Epithelial cell of proximal tubule (primary cell): ENCODE data around the gene WNT9B. TPM values are rescaled to one million over a fixed set of nuclear protein-coding genes. Genes with fewer than 3 reads are reported as not detected.

Source experiments
- DNase-seq: peaks from one replicate; pipeline ENCODE4 v3.0.0-alpha.2; 2011; ENCODE audit warnings: low read depth
- H3K4me3 ChIP-seq: 2 replicates; pipeline ENCODE4 v1.5.1; 2011; ENCODE audit warnings: low read depth, mild to moderate bottlenecking, low read length
- total RNA-seq: library from RNA; depleted of rRNA; stranded (reverse); fragments of >200 nt; gene quantifications from 2 replicates; pipeline ENCODE4 v1.2.3, GENCODE V29; 2015
- TF ChIP-seq, protein P1 (sequence below): conservative IDR thresholded peaks from 2 replicates; pipeline ENCODE4 v1.5.1; 2012; ENCODE audit warnings: low read depth, mild to moderate bottlenecking, low read length

WNT9B gene
- total RNA-seq, 1 donor from 2014 or later = not detected

DNA sequence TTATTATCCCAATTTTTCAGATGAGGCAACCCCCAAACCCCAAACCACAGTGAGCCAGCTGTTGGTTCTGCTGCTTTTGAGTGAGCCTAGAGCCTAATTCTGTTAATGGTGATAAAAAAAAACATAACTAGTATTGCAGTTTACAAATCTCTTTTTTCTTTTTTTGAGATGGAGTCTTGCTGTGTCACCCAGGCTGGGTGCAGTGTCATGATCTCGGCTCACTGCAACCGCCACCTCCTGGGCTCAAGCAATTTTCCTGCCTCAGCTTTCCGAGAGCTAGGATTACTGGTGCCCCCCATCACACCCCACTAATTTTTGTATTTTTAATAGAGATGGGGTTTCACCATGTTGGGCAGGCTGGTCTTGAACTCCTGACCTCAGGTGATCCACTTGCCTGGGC lies 3.1 kb downstream of the WNT9B start:
- no peak for DNase-seq
- TF ChIP-seq, protein P1, sequence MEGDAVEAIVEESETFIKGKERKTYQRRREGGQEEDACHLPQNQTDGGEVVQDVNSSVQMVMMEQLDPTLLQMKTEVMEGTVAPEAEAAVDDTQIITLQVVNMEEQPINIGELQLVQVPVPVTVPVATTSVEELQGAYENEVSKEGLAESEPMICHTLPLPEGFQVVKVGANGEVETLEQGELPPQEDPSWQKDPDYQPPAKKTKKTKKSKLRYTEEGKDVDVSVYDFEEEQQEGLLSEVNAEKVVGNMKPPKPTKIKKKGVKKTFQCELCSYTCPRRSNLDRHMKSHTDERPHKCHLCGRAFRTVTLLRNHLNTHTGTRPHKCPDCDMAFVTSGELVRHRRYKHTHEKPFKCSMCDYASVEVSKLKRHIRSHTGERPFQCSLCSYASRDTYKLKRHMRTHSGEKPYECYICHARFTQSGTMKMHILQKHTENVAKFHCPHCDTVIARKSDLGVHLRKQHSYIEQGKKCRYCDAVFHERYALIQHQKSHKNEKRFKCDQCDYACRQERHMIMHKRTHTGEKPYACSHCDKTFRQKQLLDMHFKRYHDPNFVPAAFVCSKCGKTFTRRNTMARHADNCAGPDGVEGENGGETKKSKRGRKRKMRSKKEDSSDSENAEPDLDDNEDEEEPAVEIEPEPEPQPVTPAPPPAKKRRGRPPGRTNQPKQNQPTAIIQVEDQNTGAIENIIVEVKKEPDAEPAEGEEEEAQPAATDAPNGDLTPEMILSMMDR = no peak
- no peak overlapping the region for H3K4me3 ChIP-seq

DNA sequence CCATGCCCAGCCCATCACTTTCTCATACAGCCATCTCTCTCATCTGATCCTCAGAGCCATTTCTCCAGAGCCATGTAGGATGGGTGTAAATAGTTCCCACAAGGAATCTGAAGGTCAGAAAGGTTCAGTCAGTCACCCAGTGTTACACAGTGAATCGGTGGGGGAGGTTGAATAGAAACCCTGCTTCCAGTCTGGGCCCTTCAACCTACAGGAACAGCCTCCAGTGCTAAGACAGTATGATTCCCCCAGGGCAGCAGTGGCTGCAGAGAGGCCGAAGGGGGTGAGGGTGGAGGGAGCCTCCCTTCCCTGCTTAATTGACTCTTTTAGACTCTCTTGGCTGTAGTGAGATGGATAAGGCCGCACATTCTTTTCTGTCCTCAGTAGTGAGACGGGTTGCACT lies 3.6 kb downstream of the WNT9B start:
- DNase-seq = no peak
- TF ChIP-seq, protein P1 = no peak

DNA sequence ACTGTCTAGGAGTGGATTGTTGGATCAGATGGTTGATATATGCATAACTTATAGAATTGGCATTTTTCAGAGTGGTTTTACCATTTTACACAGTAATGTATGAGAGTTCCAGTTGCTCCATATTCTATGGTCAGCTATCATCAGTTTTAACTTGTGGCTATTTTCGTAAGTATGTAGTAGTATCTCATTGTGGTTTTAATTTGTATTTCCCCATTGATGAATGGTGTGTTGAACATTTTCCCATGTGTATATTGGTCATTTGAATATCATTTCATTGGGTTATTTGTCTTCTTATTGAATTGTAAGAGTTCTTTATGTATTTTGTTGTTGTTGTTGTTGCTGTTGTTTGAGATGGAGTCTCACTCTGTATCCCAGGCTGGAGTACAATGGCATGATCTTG lies 6.2 kb downstream of the WNT9B start:
- H3K4me3 ChIP-seq = no peak overlapping the region
- TF ChIP-seq, protein P1 = no peak
- DNase-seq = no peak

More for the DNA sequence above, 3.6 kb downstream of the WNT9B start:
- no peak overlapping the region for H3K4me3 ChIP-seq

DNA sequence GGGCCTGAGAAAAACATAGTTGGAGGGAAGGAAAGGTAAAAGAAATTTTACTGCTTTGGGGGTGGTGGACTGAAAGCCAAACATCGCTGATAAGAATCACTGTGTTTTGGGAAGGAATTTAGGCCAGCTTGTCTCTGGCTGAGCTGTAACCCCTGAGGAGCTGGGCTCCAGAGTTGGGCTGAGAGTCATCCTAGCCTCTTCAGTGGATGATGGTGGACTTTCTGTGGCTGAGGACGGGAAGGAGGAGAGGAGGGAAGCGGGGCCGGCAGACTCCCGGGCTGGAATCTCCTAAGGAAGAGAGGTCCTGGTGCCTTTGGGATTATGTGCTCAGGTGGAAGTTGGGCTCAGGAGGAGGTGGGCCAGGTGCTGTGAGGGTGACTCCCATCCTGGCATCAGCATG lies 8.6 kb downstream of the WNT9B start:
- no peak overlapping the region for H3K4me3 ChIP-seq
- TF ChIP-seq, protein P1 = no peak
- no peak for DNase-seq

DNA sequence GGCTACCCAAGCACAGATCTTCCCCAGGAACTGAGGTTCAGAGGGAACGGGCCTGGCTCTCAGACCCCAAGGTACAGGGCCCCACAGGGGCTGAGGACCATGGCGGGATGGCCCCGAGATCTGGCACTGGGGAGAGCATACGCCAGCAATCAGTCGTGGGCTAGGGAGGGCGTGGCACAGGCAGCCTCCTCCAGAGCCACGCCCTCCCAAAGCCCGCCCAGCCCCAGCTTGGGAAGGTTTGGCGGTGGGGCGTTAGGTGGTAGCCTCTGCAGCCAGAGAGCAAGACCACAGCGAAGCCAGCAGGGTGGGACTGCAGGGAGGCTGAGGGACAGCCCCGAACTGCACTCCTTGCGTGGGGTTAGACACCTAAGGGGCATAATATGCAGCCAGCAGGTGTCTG lies 11.6 kb downstream of the WNT9B start:
- TF ChIP-seq, protein P1 = no peak
- H3K4me3 ChIP-seq = no peak overlapping the region
- DNase-seq = no peak

DNA sequence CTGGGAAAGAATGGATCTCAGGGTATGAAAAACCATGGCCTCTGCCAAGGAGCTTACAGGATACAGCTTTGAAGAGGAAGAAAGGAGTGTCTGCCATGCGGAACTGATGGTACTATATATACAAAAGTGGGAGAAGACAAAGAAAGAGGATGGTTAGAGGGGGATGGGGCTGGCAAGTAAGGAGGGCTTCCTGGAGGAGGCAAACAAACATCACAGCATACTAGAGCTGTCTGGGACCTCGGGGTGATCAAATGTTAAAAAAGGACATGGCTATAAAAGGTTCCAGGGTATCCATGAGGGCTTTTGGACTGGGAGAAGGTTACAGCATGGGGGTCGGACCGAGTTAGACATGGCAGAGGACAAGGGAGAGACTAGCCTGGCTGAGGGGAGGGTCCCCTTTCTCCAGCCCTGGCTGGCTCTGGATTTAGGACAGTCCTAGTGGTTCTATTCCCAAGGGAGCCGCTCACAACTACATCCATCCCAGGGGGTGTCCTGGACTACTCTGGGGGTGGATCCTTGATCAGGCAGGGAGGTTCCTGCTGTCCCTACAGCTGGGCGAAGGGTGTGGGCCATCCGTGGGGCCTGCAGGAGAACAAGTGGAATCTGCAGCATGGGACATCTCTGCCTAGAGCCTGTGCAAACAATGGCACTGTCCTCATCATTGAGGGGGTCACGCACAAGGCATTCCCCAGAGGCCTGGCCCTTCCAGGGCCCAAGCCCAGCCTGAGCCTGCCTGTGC lies 12.2 kb downstream of the WNT9B start:
- no peak overlapping the region for H3K4me3 ChIP-seq
- TF ChIP-seq, protein P1 = no peak
- no peak for DNase-seq

DNA sequence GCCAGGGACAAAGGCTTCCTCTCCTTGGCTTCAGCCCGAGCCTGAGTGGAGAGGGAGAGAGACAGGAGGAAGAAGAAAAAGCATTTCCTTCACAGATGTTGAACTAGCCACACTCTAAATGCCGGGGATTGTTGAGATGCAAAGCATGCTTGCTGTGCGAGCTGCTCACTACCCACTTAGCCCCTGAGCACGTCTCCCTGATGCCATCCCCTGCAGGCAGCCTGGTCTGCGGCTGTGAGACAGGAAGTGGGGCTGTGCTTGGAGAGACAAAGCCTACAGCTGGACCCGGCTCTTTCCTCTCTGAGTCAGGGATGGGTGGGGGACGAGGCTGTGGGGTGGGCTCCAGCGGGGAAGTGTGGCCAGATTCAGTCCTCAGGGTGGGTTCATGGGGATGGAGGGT lies 13.7 kb downstream of the WNT9B start:
- no peak overlapping the region for H3K4me3 ChIP-seq
- DNase-seq = no peak
- TF ChIP-seq, protein P1 = no peak
